Umbilical cord (tissue), 2 donors: ENCODE measurements around the gene CYTH3. TPM values are rescaled to one million over a fixed set of nuclear protein-coding genes. Genes with fewer than 3 reads are reported as not detected.
"Not testable (repeated sequence)": the region's sequence is repeated elsewhere in the genome, so short reads cannot be mapped to it uniquely, and the experiment has no call there.

ENCODE experiments used
- DNase-seq: peaks from one replicate; pipeline ENCODE4 v3.0.0-alpha.2; 2015; ENCODE audit warnings: low spot score
- total RNA-seq: library from RNA; depleted of rRNA; stranded (reverse); fragments of >200 nt; gene quantifications from one replicate; pipeline ENCODE4 v1.2.3, GENCODE V29; 2014; ENCODE audit warnings: low replicate concordance; ENCODE audit not compliant: insufficient read depth

Gene CYTH3
- total RNA-seq, 1 donor from 2014 or later = 31.1 TPM

GRCh38 chr7:6153646-6154541 lies 118.5 kb downstream of the CYTH3 start:
- DNase-seq = no peak

- no peak for DNase-seq
Observed at GRCh38 chr7:6151994-6152735, 120.3 kb downstream of the CYTH3 start.

GRCh38 chr7:6151527-6151926 lies 120.9 kb downstream of the CYTH3 start:
- not testable (repeated sequence) for DNase-seq

- DNase-seq = no peak
Observed at GRCh38 chr7:6149996-6150395, 122.4 kb downstream of the CYTH3 start.

- peak; percentile 29 for DNase-seq
Observed at GRCh38 chr7:6148724-6149360, 123.6 kb downstream of the CYTH3 start.

DNA sequence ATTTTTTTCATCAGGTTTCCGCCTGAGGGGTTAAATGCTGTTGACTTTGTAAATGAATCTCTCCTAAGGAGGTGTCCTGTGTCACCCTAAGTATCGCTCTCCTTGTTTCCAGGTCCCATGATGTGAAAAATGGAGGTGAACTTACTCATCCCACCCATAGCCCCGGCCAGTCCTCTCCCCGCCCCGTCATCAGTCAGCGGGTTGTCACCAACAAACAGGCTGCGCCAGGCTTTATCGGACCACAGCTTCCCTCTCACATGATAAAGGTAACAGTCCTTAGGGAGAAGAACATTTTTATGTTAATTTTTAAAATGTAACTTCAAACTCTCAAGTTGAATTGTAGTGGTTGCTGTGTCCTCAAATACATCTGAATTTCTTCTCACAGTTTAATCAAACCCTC lies 124.8 kb downstream of the CYTH3 start:
- DNase-seq = no peak

DNA sequence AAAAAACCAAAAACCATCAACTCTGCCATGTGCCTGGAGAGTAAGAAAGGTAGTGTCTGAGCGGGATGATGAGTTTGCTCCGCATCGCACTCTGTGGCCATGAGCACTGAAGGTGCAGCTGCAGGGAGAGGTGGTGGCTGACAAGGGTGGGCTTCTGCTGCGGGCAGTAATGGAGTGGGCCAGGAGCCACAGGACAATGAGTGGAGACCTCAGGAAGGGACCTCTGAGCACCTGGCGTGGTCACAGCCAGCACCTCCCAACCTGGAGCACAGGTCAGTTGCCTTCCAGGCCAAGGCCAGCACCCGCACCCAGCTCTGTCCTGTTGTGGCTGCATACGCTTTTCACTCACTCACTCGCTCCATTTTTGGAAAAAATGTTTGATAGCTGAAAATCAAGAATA lies 125.8 kb downstream of the CYTH3 start:
- no peak for DNase-seq

GRCh38 chr7:6143997-6144396 lies 128.4 kb downstream of the CYTH3 start:
- no peak for DNase-seq

GRCh38 chr7:6142871-6143380 lies 129.5 kb downstream of the CYTH3 start:
- DNase-seq = no peak

DNA sequence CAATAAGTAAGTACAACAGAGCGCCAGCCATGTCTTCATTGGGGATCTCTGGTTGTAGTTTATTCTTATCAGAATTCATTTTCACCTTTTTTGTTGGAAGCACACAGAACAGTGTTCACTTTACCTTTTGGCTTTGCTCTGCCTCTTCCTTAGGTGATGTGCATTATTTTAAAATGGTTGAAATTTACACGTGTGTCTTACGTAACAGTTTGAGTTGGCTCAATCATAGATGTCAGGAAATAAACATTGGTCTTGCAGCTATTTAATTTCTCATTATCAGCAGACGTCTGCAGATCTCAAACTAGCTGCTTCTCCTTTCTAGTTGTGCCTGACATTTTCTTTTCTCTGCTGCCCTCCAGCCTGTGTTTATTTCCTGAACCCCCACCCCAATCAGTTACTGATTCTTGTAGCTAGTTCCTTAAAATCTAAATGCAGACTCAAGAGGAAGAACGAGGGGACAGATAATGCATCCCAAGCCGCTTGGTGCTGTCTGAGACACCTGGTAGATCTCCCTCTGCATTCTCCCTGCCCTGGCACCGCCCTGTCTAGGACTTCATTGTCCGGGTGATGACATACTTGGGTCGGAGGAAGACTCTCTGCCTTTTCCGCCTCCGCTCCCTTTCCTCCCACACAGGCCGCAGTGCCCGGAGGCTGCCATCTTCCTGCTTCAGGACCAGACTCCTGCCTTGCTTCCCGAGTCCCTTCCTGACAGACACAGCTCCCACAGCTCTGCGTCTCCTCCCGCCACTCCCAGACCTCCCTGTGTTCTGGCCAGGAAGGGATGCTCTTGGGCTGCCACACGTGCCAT lies 133.0 kb downstream of the CYTH3 start:
- DNase-seq = peak; percentile 6

DNA sequence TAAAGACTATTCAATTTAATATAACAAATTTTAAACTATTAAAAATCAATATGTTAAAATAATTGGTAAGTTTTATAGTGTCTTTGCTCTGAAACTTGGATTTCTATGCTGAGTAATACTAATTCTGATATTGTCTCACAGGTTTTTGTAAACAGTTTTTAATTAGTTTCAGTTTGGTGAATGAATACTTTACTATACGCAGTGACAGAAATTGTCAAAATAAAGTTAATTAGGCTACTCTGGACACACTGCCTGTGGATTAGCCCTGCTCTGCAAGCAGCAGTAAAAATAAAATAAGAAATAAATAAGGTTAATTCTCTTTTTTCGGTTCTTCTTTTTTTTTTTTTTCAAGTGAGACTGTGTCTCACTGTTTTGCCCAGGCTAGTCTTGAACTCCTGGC lies 135.9 kb downstream of the CYTH3 start:
- no peak for DNase-seq

DNA sequence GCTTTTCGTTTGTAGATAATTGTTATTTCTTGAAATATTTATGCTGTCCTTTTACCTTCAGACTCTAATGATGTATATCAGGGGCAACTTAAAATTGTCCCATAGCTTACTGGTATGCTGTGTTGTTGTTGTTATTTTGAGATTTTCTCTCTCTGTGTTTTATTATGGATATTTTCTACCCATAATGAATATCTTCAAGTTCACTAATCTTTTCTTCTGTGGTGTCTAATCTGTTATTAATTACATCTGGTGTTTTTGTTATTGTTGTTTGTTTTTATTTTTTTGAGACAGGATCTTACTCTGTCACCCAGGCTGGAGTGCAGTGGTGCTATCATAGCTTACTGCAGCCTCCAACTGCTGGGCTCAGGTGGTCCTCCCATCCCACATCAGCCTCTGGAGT lies 139.2 kb downstream of the CYTH3 start:
- DNase-seq = no peak

GRCh38 chr7:6130007-6130587 lies 142.3 kb downstream of the CYTH3 start:
- DNase-seq = no peak

DNA sequence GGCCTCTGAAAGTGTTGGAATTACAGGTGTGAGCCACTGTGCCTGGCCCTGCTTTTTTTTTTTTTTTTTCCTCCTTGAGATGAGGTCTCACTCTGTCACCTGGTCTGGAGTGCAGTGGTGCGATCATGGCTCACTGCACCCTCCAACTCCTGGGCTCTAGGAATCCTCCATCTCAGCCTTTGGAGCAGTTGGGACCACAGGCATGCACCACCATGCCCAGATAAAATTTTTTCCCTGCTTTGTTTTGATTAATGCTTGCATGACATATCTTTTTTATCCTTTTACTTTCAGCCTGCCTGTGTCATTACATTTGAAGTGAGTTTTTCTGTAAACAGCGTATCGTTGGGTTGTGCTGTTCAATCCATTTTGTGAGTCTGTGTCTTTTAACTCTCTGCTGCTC lies 144.2 kb downstream of the CYTH3 start:
- DNase-seq = no peak

GRCh38 chr7:6127110-6127490 lies 145.3 kb downstream of the CYTH3 start:
- no peak for DNase-seq

DNA sequence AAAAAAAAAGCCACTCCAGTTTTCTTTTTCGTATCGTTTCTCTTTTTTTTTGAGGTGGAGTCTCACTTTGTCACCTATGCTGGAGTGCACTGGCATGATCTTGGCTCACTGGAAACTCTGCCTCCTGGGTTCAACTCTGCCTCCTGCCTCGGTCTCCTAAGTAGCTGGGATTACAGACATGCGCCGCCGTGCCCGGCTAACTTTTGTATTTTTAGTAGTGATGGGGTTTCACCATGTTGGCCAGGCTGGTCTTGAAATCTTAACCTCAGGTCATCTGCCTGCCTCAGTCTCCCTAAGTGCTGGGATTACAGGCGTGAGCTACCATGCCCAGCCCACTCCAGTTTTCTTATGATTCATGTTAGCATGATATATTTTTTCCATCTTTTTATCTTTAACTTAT lies 148.6 kb downstream of the CYTH3 start:
- no peak for DNase-seq

- DNase-seq = no peak
Observed at GRCh38 chr7:6121141-6121540, 151.3 kb downstream of the CYTH3 start.

DNA sequence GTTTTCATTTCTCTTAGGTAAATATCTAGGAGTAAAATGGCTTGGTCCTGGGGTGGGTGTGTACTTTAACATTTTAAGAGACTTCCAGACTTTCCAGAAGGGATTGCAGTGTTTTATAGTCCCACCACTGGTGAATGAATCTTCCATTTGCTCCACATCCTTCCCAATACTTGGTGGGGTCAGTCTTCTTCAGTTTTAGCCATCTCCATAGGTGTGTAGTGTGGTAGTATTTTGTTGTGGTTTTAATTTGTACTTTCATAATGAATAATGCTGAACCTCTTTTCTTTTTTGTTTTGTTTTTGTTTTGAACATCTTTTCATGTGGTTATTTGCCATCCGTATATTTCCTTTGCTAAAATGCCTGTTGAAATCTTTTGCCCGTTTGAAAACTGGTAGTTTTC lies 154.9 kb downstream of the CYTH3 start:
- DNase-seq = no peak

DNA sequence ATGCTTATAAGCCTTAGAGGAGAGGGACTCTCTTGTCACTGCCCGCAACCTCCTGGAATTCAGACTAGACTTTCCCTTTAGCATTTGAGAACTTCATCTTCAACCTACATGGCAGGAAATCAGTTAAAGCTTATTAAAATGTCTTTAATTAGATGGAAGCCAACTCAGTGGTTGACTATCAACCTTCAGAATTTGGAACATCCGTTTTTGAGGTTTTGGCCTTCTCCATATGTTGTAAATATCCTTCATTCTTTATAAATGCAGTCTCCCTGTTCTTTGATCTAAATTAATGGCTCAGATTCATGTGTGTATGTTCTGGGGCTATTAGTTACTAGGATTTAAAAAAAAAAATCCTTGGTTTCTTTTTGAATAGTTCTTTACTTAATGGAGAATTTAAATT lies 156.2 kb downstream of the CYTH3 start:
- no peak for DNase-seq
